Measurements from ENCODE around the gene KIF13A. TPM values are rescaled to one million over a fixed set of nuclear protein-coding genes. Genes with fewer than 3 reads are reported as not detected.

The KIF13A gene
- total RNA-seq, 1 donor from 2014 or later: 43.0 TPM

DNA sequence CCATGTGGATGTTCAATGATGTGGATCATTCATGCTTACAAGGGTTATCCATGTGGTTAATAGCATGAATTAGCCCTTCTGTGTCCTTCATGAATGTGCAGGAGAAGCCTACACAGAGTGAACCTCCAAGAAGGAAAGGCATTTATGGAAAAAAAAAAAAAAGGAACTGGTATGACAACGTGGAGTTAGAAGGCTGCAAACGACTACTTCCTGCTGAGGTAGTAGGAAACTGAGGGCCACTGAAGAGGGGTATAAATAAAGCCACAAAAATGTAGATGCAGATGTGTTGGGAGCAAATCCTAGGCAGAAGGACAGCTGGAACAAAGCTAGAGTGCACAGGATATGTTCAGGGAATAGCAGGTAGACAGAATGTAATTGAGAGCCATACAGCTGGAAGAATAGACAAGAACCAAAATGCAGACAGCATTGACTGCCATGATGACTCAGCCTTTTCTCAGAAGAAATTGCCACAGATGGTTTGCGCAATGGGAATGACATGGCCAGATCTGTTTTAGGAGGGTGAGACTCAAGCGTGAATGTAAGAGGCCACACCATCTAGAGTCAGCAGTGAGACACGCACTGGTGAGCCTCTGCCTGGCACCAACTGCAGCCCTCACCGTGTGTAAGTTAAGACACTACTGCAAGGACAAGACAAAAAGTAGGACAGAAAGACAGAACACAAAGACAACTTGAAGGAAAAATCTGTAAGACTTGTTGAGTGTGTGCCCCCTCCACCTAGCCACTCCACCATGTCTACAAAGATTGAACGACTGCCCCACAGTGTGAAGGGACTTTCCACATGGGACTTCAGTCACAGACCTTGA, 79.8 kb downstream of the KIF13A start:
- Histone ChIP-seq H3K9me3 (no peaks in the 10 kb centered on the region), H3K4me1 (peaks cover 63% of the 10 kb centered on the region), H3K27me3 (no peaks in the 10 kb centered on the region), H3K36me3 (no peaks in the 10 kb centered on the region), H3K4me3 (no peak overlapping the region), H3K27ac (peak overlapping the region; percentile 66)
- peak in 1 of 2 donors; percentile 97 for TF ChIP-seq POLR2AphosphoS5 (IDR thresholded peaks at IDR 0.05; ENCODE audit: insufficient read depth in 1 of 2, low read depth in 1 of 2)
- TF ChIP-seq, protein P1, sequence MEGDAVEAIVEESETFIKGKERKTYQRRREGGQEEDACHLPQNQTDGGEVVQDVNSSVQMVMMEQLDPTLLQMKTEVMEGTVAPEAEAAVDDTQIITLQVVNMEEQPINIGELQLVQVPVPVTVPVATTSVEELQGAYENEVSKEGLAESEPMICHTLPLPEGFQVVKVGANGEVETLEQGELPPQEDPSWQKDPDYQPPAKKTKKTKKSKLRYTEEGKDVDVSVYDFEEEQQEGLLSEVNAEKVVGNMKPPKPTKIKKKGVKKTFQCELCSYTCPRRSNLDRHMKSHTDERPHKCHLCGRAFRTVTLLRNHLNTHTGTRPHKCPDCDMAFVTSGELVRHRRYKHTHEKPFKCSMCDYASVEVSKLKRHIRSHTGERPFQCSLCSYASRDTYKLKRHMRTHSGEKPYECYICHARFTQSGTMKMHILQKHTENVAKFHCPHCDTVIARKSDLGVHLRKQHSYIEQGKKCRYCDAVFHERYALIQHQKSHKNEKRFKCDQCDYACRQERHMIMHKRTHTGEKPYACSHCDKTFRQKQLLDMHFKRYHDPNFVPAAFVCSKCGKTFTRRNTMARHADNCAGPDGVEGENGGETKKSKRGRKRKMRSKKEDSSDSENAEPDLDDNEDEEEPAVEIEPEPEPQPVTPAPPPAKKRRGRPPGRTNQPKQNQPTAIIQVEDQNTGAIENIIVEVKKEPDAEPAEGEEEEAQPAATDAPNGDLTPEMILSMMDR (IDR thresholded peaks at IDR 0.05): no peak
- intact Hi-C loops (cut with DNase I): no loop called here
- peak in 1 of 2 donors; percentile 97 for DNase-seq (ENCODE audit: extremely low spot score in 2 of 2)

DNA sequence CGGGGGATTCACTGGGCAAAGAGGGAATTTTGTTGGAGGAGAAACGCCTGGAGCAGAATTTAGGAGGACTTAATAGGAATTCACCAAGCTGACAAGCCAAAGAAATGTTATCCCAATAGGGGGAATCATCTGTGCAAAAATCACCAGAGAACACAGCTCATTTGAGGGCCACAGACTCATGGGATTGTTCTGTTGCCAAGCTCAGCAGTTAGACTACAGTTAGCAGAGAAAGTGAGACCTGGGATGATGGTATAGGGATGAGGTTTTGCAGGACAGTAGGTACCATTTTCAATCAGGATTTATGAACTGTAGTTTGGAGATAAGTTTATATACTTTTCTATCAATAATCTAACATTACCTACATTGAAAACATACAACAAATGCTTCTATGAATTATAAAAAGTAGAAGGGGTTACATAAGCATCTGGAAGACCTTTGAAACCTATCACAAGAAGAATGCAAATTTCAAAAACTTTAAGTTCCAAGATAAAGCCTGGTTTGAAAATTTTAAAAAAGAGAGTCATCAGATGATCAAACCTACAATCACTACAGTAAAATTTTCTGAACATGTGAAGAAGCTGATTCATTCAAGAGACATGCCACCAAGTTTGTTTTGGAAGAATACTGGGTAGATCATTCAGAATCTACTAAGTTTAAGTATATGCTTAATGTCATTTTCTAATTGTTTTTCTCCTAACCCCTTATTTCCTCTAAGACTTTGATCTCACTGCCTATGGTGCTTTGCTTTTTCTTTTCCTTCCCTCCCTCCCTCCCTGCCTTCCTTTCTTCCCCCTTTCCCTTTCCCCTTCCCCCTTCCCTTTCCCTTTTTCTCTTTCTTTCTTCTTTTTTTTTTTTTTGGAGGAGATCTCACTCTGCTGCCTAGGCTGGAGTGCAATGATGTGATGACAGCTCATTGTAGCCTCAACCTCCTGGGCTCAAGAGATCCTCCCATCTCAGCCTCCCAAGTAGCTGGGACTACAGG, 81.5 kb downstream of the KIF13A start:
- H3K36me3 ChIP-seq: no peaks in the 10 kb centered on the region
- DNase-seq (ENCODE audit: extremely low spot score in 2 of 2): no peak
- H3K27me3 ChIP-seq: no peaks in the 10 kb centered on the region
- H3K4me3 ChIP-seq: no peak overlapping the region
- H3K9me3 ChIP-seq: no peaks in the 10 kb centered on the region
- intact Hi-C loops (cut with DNase I): no loop called here
- H3K27ac ChIP-seq: peak overlapping the region; percentile 70
- no peak for TF ChIP-seq POLR2A (IDR thresholded peaks at IDR 0.05)
- TF ChIP-seq, protein P1 (IDR thresholded peaks at IDR 0.05): no peak
- TF ChIP-seq POLR2AphosphoS5 (IDR thresholded peaks at IDR 0.05; ENCODE audit: insufficient read depth in 1 of 2, low read depth in 1 of 2): no peak
- H3K4me1 ChIP-seq: peaks cover 68% of the 10 kb centered on the region

DNA sequence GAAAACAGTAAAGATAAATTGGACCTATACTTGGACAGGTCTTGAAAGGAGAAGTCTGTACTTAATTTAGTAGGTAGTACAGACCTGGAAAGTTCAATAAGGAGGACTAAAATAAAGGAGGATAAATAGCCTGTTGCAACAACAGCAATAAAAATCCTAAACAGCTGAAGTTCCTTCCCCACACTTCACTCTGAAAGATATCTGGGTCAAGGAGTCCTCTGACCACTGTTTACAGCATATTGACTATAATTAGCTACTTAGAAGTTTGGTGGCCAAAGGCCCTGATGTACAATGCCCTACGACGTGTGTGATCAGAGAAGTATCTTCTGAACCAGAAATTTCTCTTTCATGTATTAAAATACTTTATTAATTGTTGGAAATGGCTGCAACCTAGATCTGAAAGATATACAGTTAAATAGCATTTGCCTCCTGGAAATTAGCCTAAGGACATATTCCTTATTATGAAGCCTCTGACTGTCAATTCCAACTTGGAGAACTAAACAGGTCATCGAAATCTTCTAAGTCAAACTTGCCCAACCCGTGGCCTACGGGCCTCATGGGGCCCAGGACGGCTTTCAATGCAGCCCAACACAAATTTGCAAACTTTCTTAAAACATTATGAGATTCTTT, 82.8 kb downstream of the KIF13A start:
- Histone ChIP-seq H3K4me3 (no peak overlapping the region), H3K27ac (peak overlapping the region; percentile 70), H3K27me3 (no peaks in the 10 kb centered on the region), H3K36me3 (no peaks in the 10 kb centered on the region), H3K4me1 (peaks cover 76% of the 10 kb centered on the region), H3K9me3 (no peaks in the 10 kb centered on the region)
- DNase-seq (ENCODE audit: extremely low spot score in 2 of 2): no peak
- intact Hi-C loops (cut with DNase I): no loop called here
- TF ChIP-seq, protein P1 (IDR thresholded peaks at IDR 0.05): no peak
- TF ChIP-seq POLR2AphosphoS5 (IDR thresholded peaks at IDR 0.05; ENCODE audit: insufficient read depth in 1 of 2, low read depth in 1 of 2): peak in 1 of 2 donors; percentile 21

DNA sequence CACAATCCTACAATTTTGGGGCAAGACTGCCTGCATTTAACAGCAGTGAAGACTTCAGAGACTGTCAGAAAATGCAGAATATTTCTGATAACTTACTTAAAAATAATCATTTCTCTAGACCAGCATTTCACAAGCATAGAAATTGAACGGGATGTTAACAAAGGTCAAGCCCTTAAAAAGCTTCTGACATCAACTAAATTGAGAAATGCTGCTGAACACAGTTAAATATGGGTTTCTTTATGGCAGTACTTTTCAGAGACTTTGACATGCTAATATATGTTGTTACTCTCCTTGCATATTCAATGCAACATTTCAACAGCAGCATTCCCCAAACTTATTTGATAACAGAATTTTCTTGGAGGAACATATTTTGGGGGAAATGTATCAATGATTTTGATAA, 84.5 kb downstream of the KIF13A start:
- no peaks in the 10 kb centered on the region for H3K9me3 ChIP-seq

More for the DNA sequence above, 84.5 kb downstream of the KIF13A start:
- no peaks in the 10 kb centered on the region for H3K36me3 ChIP-seq
- intact Hi-C loops (cut with DNase I): no loop called here
- H3K4me1 ChIP-seq: peaks cover 71% of the 10 kb centered on the region
- H3K27me3 ChIP-seq: no peaks in the 10 kb centered on the region
- H3K27ac ChIP-seq: no peak overlapping the region
- TF ChIP-seq, protein P1 (IDR thresholded peaks at IDR 0.05): no peak
- TF ChIP-seq POLR2AphosphoS5 (IDR thresholded peaks at IDR 0.05; ENCODE audit: insufficient read depth in 1 of 2, low read depth in 1 of 2) (no peak), POLR2A (IDR thresholded peaks at IDR 0.05) (no peak)
- H3K4me3 ChIP-seq: no peak overlapping the region
- no peak for DNase-seq (ENCODE audit: extremely low spot score in 2 of 2)

Measured in vagina (tissue), 2 donors.